Fibroblast of lung (primary cell): Measurements from ENCODE around the gene SLC37A4. TPM values are rescaled to one million over a fixed set of nuclear protein-coding genes. Genes with fewer than 3 reads are reported as not detected.
"Not testable (repeated sequence)": the region's sequence is repeated elsewhere in the genome, so short reads cannot be mapped to it uniquely, and the experiment has no call there.

Experiments
- DNase-seq, 2 donors: peaks; one replicate each; pipeline versions ENCODE4 v3.0.0 to v3.0.0-alpha.2; 2010; ENCODE audit warnings: low read depth in 2 of 2
- H2AFZ ChIP-seq: 2 replicates; pipeline ENCODE4 v1.5.1; 2012; ENCODE audit warnings: low read length, control low read depth, inconsistent platforms
- H3K27ac ChIP-seq: 2 replicates; pipeline ENCODE4 v1.5.1; 2011; ENCODE audit warnings: low read length, control low read depth; ENCODE audit not compliant: insufficient read depth
- H3K27me3 ChIP-seq: 2 replicates; pipeline ENCODE4 v1.5.1; 2011; ENCODE audit warnings: mild to moderate bottlenecking, low read length; ENCODE audit not compliant: control insufficient read depth, insufficient read depth
- H3K36me3 ChIP-seq: 2 replicates; pipeline ENCODE4 v1.5.1; 2011; ENCODE audit warnings: low read length; ENCODE audit not compliant: control insufficient read depth, insufficient read depth
- H3K4me1 ChIP-seq: 2 replicates; pipeline ENCODE4 v1.5.1; 2011; ENCODE audit warnings: low read length; ENCODE audit not compliant: control insufficient read depth, insufficient read depth; ENCODE audit errors: extremely low read depth
- H3K4me2 ChIP-seq: 2 replicates; pipeline ENCODE4 v1.5.1; 2011; ENCODE audit warnings: low read length, control low read depth; ENCODE audit not compliant: insufficient read depth; ENCODE audit errors: extremely low read depth
- H3K4me3 ChIP-seq, 4 experiments: fragments of 200-600 bp in 1 of 4; sonication (generic) in 1 of 4; replicated peaks in 1 of 4; 2 replicates each; pipeline ENCODE4 v1.5.1; 2011 to 2016; ENCODE audit warnings: low read length in 4 of 4, low read depth in 3 of 4, mild to moderate bottlenecking in 3 of 4, control low read depth in 2 of 4, inconsistent platforms in 1 of 4, mixed read lengths in 1 of 4; ENCODE audit not compliant: insufficient read depth in 1 of 4; ENCODE audit errors: control extremely low read depth in 1 of 4
- H3K79me2 ChIP-seq: 2 replicates; pipeline ENCODE4 v1.5.1; 2012; ENCODE audit warnings: mild to moderate bottlenecking, low read length, inconsistent platforms; ENCODE audit not compliant: control insufficient read depth, insufficient read depth
- H3K9ac ChIP-seq: 2 replicates; pipeline ENCODE4 v1.5.1; 2011; ENCODE audit warnings: mild to moderate bottlenecking, low read length, control low read depth; ENCODE audit not compliant: insufficient read depth
- H3K9me3 ChIP-seq: 2 replicates; pipeline ENCODE4 v1.5.1; 2012; ENCODE audit warnings: low read depth, low read length; ENCODE audit not compliant: control insufficient read depth, insufficient read depth
- H4K20me1 ChIP-seq: 2 replicates; pipeline ENCODE4 v1.5.1; 2011; ENCODE audit warnings: low read length; ENCODE audit not compliant: control insufficient read depth, insufficient read depth; ENCODE audit errors: extremely low read depth
- CTCF ChIP-seq, 2 donors: IDR thresholded peaks in 1 of 2; conservative IDR thresholded peaks in 1 of 2; 1 replicate in 1 of 2; 2 replicates in 1 of 2; pipeline ENCODE4 v1.5.1; 2011 to 2012; ENCODE audit warnings: low read length in 2 of 2, control low read depth in 1 of 2, inconsistent platforms in 1 of 2, low read depth in 1 of 2, mild to moderate bottlenecking in 1 of 2
- EZH2 ChIP-seq: IDR thresholded peaks from 2 replicates; pipeline ENCODE4 v1.5.1; 2012; ENCODE audit warnings: low read length, control low read depth, mild to moderate bottlenecking; ENCODE audit errors: missing control alignments
- polyA plus RNA-seq, 2 donors: library from polyadenylated mRNA; depleted of rRNA in 1 of 2; stranded (reverse) in 1 of 2; unstranded in 1 of 2; fragments of >200 nt; gene quantifications; 2 replicates each; pipeline ENCODE4 v1.2.1, GENCODE V29; 2011 to 2012; ENCODE audit warnings: missing spikeins in 1 of 2
- total RNA-seq: library from RNA; depleted of rRNA; stranded (reverse); fragments of >200 nt; gene quantifications from 2 replicates; pipeline ENCODE4 v1.2.1, GENCODE V29; 2014

SLC37A4 gene
- total and polyA plus RNA-seq, 2 donors (not counting 1 experiment from before 2014, with no cell fraction given) = 10.1 to 12.6 TPM

GRCh38 chr11:119061256-119061655, 30.6 kb upstream of the SLC37A4 start:
- H3K4me3 ChIP-seq = no peak overlapping the region
- H3K4me1 ChIP-seq = peaks cover 6% of the 10 kb centered on the region
- H4K20me1 ChIP-seq = no peaks in the 10 kb centered on the region
- TF ChIP-seq CTCF (conservative IDR thresholded peaks at IDR 0.05 in 1 of 2, IDR thresholded peaks at IDR 0.05 in 1 of 2; ENCODE audit: low read depth in 1 of 2, low read length in 2 of 2) = no peak
- no peak for TF ChIP-seq EZH2
- peaks cover 11% of the 10 kb centered on the region for H3K79me2 ChIP-seq
- DNase-seq = no peak
- no peak overlapping the region for H3K9ac ChIP-seq
- no peaks in the 10 kb centered on the region for H3K9me3 ChIP-seq
- no peaks in the 10 kb centered on the region for H3K27me3 ChIP-seq
- no peak overlapping the region for H3K27ac ChIP-seq
- no peaks in the 10 kb centered on the region for H3K36me3 ChIP-seq
- H3K4me2 ChIP-seq = no peak overlapping the region
- no peak overlapping the region for H2AFZ ChIP-seq

- Histone ChIP-seq H3K79me2 (peaks cover 21% of the 10 kb centered on the region), H3K36me3 (peaks cover 10% of the 10 kb centered on the region)
- not testable (repeated sequence) for DNase-seq, H3K9me3 ChIP-seq, H3K4me1 ChIP-seq, H3K27me3 ChIP-seq, H3K27ac ChIP-seq, H4K20me1 ChIP-seq, H3K4me2 ChIP-seq, H2AFZ ChIP-seq, H3K9ac ChIP-seq, H3K4me3 ChIP-seq
Measured at GRCh38 chr11:119059128-119059527, 28.5 kb upstream of the SLC37A4 start.

- H3K27me3 ChIP-seq = no peaks in the 10 kb centered on the region
- TF ChIP-seq CTCF (conservative IDR thresholded peaks at IDR 0.05 in 1 of 2, IDR thresholded peaks at IDR 0.05 in 1 of 2; ENCODE audit: low read depth in 1 of 2, low read length in 2 of 2) = peak; percentile 15 to 40
- no peak for TF ChIP-seq EZH2
- peak; percentile 93 to 95 for DNase-seq
- peak within 1 kb of the TSS; percentile 96 for H3K9ac ChIP-seq
- no peaks in the 10 kb centered on the region for H3K9me3 ChIP-seq
- peak within 1 kb of the TSS; percentile 77 to 94 (median 88) for H3K4me3 ChIP-seq
- H3K27ac ChIP-seq = peak within 1 kb of the TSS; percentile 89
- H3K36me3 ChIP-seq = peaks cover 19% of the 10 kb centered on the region
- H3K79me2 ChIP-seq = peaks cover 21% of the 10 kb centered on the region
- H3K4me2 ChIP-seq = peak within 1 kb of the TSS; percentile 98
- H3K4me1 ChIP-seq = no peaks in the 10 kb centered on the region
- H2AFZ ChIP-seq = peak within 1 kb of the TSS; percentile 63
- H4K20me1 ChIP-seq = no peaks in the 10 kb centered on the region
Measured at GRCh38 chr11:119057000-119057769, 26.5 kb upstream of the SLC37A4 start, which contains the start of gene HYOU1. Gene HYOU1, minus strand, starts transcription at chr11:119057205. Its CDS starts 1,045 bp downstream, at chr11:119056160.
